Trophoblast cell (in vitro differentiated cells and primary cell): ENCODE data around the gene YIPF1.

Source experiments
- DNase-seq, 2 donors: peaks; one replicate each; pipeline ENCODE4 v3.0.0-alpha.2; 2016
- H2AFZ ChIP-seq: 2 replicates; pipeline ENCODE4 v1.6.1; 2013; ENCODE audit warnings: low read length, moderate library complexity, mild to moderate bottlenecking; ENCODE audit not compliant: insufficient read depth, poor library complexity
- H2AK5ac ChIP-seq: 2 replicates; pipeline ENCODE4 v1.6.1; 2013; ENCODE audit warnings: mild to moderate bottlenecking, low read length
- H2BK120ac ChIP-seq: 2 replicates; pipeline ENCODE4 v1.6.1; 2013; ENCODE audit warnings: low read length, mild to moderate bottlenecking, moderate library complexity; ENCODE audit not compliant: insufficient read depth, poor library complexity
- H2BK12ac ChIP-seq: 2 replicates; pipeline ENCODE4 v1.6.1; 2013; ENCODE audit warnings: mild to moderate bottlenecking, low read length, moderate library complexity
- H2BK5ac ChIP-seq: 2 replicates; pipeline ENCODE4 v1.6.1; 2013; ENCODE audit warnings: low read length, low read depth, moderate library complexity, mild to moderate bottlenecking; ENCODE audit not compliant: poor library complexity
- H3K14ac ChIP-seq: 2 replicates; pipeline ENCODE4 v1.6.1; 2013; ENCODE audit warnings: mild to moderate bottlenecking, low read length
- H3K18ac ChIP-seq: 2 replicates; pipeline ENCODE4 v1.6.1; 2013; ENCODE audit warnings: mild to moderate bottlenecking, low read length
- H3K23ac ChIP-seq: 2 replicates; pipeline ENCODE4 v1.6.1; 2013; ENCODE audit warnings: low read length
- H3K27ac ChIP-seq: 2 replicates; pipeline ENCODE4 v1.5.1; 2013; ENCODE audit warnings: low read depth, mild to moderate bottlenecking, inconsistent platforms, low read length, moderate library complexity
- H3K27me3 ChIP-seq: 2 replicates; pipeline ENCODE4 v1.6.1; 2013; ENCODE audit warnings: inconsistent platforms, mild to moderate bottlenecking, low read length, moderate library complexity; ENCODE audit not compliant: insufficient read depth
- H3K36me3 ChIP-seq, 2 experiments: 1 replicate in 1 of 2; 2 replicates in 1 of 2; pipeline ENCODE4 v1.6.1; 2013; ENCODE audit warnings: low read length in 2 of 2, mild to moderate bottlenecking in 2 of 2, moderate library complexity in 1 of 2; ENCODE audit not compliant: insufficient read depth in 2 of 2, control insufficient read depth in 1 of 2
- H3K4ac ChIP-seq: 2 replicates; pipeline ENCODE4 v1.6.1; 2013; ENCODE audit warnings: low read depth, mild to moderate bottlenecking, low read length, moderate library complexity
- H3K4me1 ChIP-seq, 2 experiments: 1 replicate in 1 of 2; 2 replicates in 1 of 2; pipeline ENCODE4 v1.6.1; 2013; ENCODE audit warnings: low read length in 2 of 2, mild to moderate bottlenecking in 2 of 2, moderate library complexity in 1 of 2; ENCODE audit not compliant: insufficient read depth in 2 of 2, control insufficient read depth in 1 of 2
- H3K4me2 ChIP-seq: 2 replicates; pipeline ENCODE4 v1.6.1; 2013; ENCODE audit warnings: inconsistent platforms, mild to moderate bottlenecking, low read length, moderate library complexity
- H3K4me3 ChIP-seq: 2 replicates; pipeline ENCODE4 v1.5.1; 2013; ENCODE audit warnings: mild to moderate bottlenecking, low read depth, low read length, inconsistent platforms
- H3K79me1 ChIP-seq: one replicate; pipeline ENCODE4 v1.6.1; 2013; ENCODE audit warnings: low read length
- H3K79me2 ChIP-seq: 2 replicates; pipeline ENCODE4 v1.6.1; 2013; ENCODE audit warnings: low read length, mild to moderate bottlenecking; ENCODE audit not compliant: control insufficient read depth, insufficient read depth, poor library complexity
- H3K9ac ChIP-seq: 2 replicates; pipeline ENCODE4 v1.6.1; 2013; ENCODE audit warnings: mild to moderate bottlenecking, low read length
- H3K9me3 ChIP-seq: 2 replicates; pipeline ENCODE4 v1.6.1; 2013; ENCODE audit warnings: low read depth, mild to moderate bottlenecking, control low read depth, inconsistent platforms, low read length; ENCODE audit not compliant: insufficient read depth
- H4K12ac ChIP-seq: 2 replicates; pipeline ENCODE4 v1.6.1; 2013; ENCODE audit warnings: low read depth, mild to moderate bottlenecking, low read length, moderate library complexity
- H4K8ac ChIP-seq: 2 replicates; pipeline ENCODE4 v1.6.1; 2013; ENCODE audit warnings: low read depth, mild to moderate bottlenecking, low read length, moderate library complexity
- H4K91ac ChIP-seq: one replicate; pipeline ENCODE4 v1.6.1; 2013; ENCODE audit warnings: low read depth, mild to moderate bottlenecking, low read length, moderate library complexity
- whole genome bisulfite sequencing: extraction: QIAGEN DNeasy Blood & Tissue Kit; methylation state at CpG from one replicate; pipeline ENCODE4 v1.1.7; 2013; ENCODE audit warnings: missing lambda C conversion rate; ENCODE audit not compliant: insufficient read length, insufficient coverage; ENCODE audit errors: extremely low coverage; 5-methylcytosine and 5-hydroxymethylcytosine counted together

Gene YIPF1

DNA sequence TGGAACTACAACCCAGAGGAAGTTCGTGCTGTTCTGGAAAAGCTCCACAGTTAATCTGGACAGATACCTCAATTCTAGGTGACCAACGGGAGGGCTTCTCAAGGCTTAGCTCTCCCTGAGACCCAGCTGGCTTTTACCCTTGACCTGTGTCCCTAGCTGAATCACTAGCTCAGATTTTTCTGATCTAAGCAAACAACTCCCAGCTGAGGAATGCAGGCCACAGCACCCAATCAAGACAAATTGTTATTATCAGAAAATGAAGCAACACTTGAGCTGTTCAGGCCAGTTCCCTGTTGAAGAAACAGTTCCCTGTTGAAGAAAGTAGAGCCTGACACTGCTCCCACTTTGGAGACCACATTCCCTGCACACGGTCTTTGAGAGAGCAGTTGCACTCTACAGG is 20.3 kb upstream of the YIPF1 start:
- no peak overlapping the region for H3K27ac ChIP-seq
- no peak overlapping the region for H3K4ac ChIP-seq
- DNase-seq, result peak in 1 of 2 donors; percentile 47
- no peak overlapping the region for H2BK12ac ChIP-seq
- H3K79me2 ChIP-seq, result no peaks in the 10 kb centered on the region
- no peak overlapping the region for H4K91ac ChIP-seq
- no peak overlapping the region for H2BK120ac ChIP-seq
- no peak overlapping the region for H2BK5ac ChIP-seq
- no peak overlapping the region for H3K4me2 ChIP-seq
- H3K9ac ChIP-seq, result no peak overlapping the region
- no peak overlapping the region for H3K18ac ChIP-seq
- no peak overlapping the region for H2AK5ac ChIP-seq
- H3K27me3 ChIP-seq, result no peaks in the 10 kb centered on the region
- H2AFZ ChIP-seq, result no peak overlapping the region
- no peak overlapping the region for H4K12ac ChIP-seq
- H3K36me3 ChIP-seq, result peaks cover 0 to 4% of the 10 kb centered on the region in 2 experiments
- H3K14ac ChIP-seq, result no peak overlapping the region
- H3K23ac ChIP-seq, result no peak overlapping the region
- H3K4me3 ChIP-seq, result no peak overlapping the region
- H3K4me1 ChIP-seq, result peaks cover 0 to 2% of the 10 kb centered on the region in 2 experiments
- H4K8ac ChIP-seq, result no peak overlapping the region
- no peaks in the 10 kb centered on the region for H3K9me3 ChIP-seq
- no CpG with 5 or more reads among the region's 3 CpGs for WGBS
- H3K79me1 ChIP-seq, result no peaks in the 10 kb centered on the region

- Histone ChIP-seq H3K4me2 (no peak overlapping the region), H4K8ac (no peak overlapping the region), H4K91ac (no peak overlapping the region), H3K27me3 (no peaks in the 10 kb centered on the region), H2BK120ac (no peak overlapping the region), H4K12ac (no peak overlapping the region), H2BK5ac (no peak overlapping the region), H2AK5ac (no peak overlapping the region), H3K27ac (no peak overlapping the region), H3K79me1 (no peaks in the 10 kb centered on the region), H3K4me1 (peaks cover 0 to 4% of the 10 kb centered on the region in 2 experiments), H3K79me2 (no peaks in the 10 kb centered on the region), H2BK12ac (no peak overlapping the region), H3K14ac (no peak overlapping the region), H3K36me3 (peaks cover 0 to 2% of the 10 kb centered on the region in 2 experiments), H3K9me3 (no peaks in the 10 kb centered on the region), H2AFZ (no peak overlapping the region), H3K23ac (no peak overlapping the region), H3K4me3 (no peak overlapping the region), H3K9ac (no peak overlapping the region), H3K4ac (no peak overlapping the region), H3K18ac (no peak overlapping the region)
- DNase-seq, result no peak
- WGBS, result no CpG with 5 or more reads among the region's 4 CpGs
Measured at GRCh38 chr1:53906121-53906520, 16.5 kb upstream of the YIPF1 start.

DNA sequence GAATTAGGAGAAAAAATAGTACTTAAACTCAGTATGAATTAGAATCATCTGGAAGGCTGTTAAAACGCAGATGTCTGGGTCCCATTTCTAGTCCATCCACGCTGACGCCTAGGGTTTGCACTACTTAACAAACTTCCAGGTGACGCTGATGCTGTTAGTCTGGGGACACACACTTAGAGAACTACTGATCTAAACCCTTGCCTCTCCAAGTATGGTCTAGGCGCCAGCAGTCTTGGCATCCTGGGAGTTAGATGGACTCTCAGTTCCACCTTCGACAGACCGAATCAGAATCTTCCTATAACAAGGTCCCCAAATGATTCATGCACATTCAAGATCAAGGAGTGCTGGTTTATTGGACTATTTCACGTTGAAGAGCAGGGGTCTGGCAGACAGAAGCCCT is 15.9 kb upstream of the YIPF1 start:
- no peaks in the 10 kb centered on the region for H3K27me3 ChIP-seq
- no CpG with 5 or more reads among the region's 8 CpGs for WGBS
- H3K27ac ChIP-seq, result no peak overlapping the region
- no peak overlapping the region for H3K18ac ChIP-seq
- H3K14ac ChIP-seq, result no peak overlapping the region
- H4K8ac ChIP-seq, result no peak overlapping the region
- no peaks in the 10 kb centered on the region for H3K9me3 ChIP-seq
- H2BK120ac ChIP-seq, result no peak overlapping the region
- H3K23ac ChIP-seq, result no peak overlapping the region
- no peak overlapping the region for H3K9ac ChIP-seq
- H3K36me3 ChIP-seq, result peaks cover 0 to 2% of the 10 kb centered on the region in 2 experiments
- no peak overlapping the region for H3K4me2 ChIP-seq
- no peak overlapping the region for H4K12ac ChIP-seq
- H3K79me2 ChIP-seq, result no peaks in the 10 kb centered on the region
- H4K91ac ChIP-seq, result no peak overlapping the region
- no peak overlapping the region for H2BK12ac ChIP-seq
- H3K4me1 ChIP-seq, result peaks cover 0 to 4% of the 10 kb centered on the region in 2 experiments
- no peaks in the 10 kb centered on the region for H3K79me1 ChIP-seq
- H2AFZ ChIP-seq, result no peak overlapping the region
- no peak overlapping the region for H2BK5ac ChIP-seq
- H3K4me3 ChIP-seq, result no peak overlapping the region
- H2AK5ac ChIP-seq, result no peak overlapping the region
- no peak overlapping the region for H3K4ac ChIP-seq
- no peak for DNase-seq

DNA sequence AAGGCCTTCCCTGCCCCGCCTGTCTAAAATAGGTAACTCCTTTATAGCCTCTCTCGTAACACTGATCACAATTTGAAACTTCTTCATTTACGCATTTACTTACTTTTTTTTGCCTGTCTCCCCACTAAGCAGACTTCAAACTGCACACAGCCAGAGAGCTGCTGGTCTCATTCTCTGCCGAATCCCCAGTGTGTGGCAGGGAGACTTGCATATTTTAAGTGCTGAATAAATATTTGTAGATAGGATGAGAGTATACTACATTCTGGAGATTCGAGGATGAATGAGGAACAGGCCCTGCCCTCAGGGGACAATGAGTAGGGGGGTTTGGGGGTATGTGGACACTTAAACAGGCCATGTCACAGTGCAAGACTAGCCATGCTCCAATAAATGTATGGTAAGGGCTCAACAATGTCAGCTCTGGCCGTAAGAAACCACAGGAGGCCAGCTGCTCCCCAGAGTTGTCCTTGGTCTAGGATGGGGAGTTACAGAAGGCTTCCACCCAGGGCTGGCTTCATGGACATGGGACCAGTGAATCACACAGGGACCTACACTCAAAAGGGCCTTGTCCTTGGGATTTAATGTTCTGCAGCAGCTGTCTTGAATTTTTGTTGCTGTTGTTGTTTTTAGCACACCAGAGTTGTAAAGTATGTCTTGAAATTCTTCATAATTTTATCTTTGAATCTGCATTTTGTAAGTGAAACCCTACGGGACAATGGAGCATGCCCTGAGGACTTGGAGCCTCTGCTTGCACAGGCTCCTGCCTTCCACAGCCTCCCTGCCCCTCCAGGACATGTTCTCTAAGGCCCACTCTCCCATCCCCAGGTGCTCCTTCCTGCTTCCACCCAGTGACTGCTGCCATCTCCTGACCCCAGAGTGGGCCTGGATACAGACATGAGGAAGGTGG is 12.9 kb upstream of the YIPF1 start:
- Histone ChIP-seq H2BK120ac (no peak overlapping the region), H3K14ac (no peak overlapping the region), H3K79me2 (no peaks in the 10 kb centered on the region), H3K27ac (no peak overlapping the region), H2AK5ac (no peak overlapping the region), H4K12ac (no peak overlapping the region), H4K91ac (no peak overlapping the region), H3K79me1 (no peaks in the 10 kb centered on the region), H3K4me1 (peaks cover 0 to 4% of the 10 kb centered on the region in 2 experiments), H2BK12ac (no peak overlapping the region), H3K27me3 (no peaks in the 10 kb centered on the region), H3K18ac (no peak overlapping the region), H3K4me3 (no peak overlapping the region), H3K23ac (no peak overlapping the region), H3K36me3 (no peaks in the 10 kb centered on the region), H2BK5ac (no peak overlapping the region), H3K9me3 (no peaks in the 10 kb centered on the region), H3K9ac (no peak overlapping the region), H4K8ac (no peak overlapping the region), H3K4ac (no peak overlapping the region), H3K4me2 (no peak overlapping the region), H2AFZ (no peak overlapping the region)
- peak; percentile 49 to 80 for DNase-seq
- WGBS, result no CpG with 5 or more reads among the region's 7 CpGs
